NCI-H2107 treated with DMSO at 0.1 percent for 48 hours (cell line): ENCODE data around the gene NTMT2.
"Not testable (repeated sequence)": the region's sequence is repeated elsewhere in the genome, so short reads cannot be mapped to it uniquely, and the experiment has no call there.

Experiments
- DNase-seq: peaks from one replicate; lab custom pipeline; 2025; ENCODE audit not compliant: unreplicated experiment; lab: John Stamatoyannopoulos, UW

Gene NTMT2

GRCh38 chr1:170156594-170156993 is 10.8 kb downstream of the NTMT2 start:
- DNase-seq, result peak; percentile 99

GRCh38 chr1:170157820-170158219 is 12.1 kb downstream of the NTMT2 start:
- DNase-seq, result no peak

GRCh38 chr1:170162459-170163246 is 16.9 kb downstream of the NTMT2 start:
- no peak for DNase-seq

GRCh38 chr1:170164103-170164763 is 18.5 kb downstream of the NTMT2 start:
- DNase-seq, result no peak

- DNase-seq, result no peak
Measured at GRCh38 chr1:170166518-170167180, 20.9 kb downstream of the NTMT2 start.

- DNase-seq, result peak; percentile 82
Measured at GRCh38 chr1:170168265-170168664, 22.5 kb downstream of the NTMT2 start.

GRCh38 chr1:170170513-170170912 is 24.8 kb downstream of the NTMT2 start:
- not testable (repeated sequence) for DNase-seq

GRCh38 chr1:170174395-170174794 is 28.6 kb downstream of the NTMT2 start:
- DNase-seq, result no peak

- no peak for DNase-seq
Measured at GRCh38 chr1:170175041-170175440, 29.3 kb downstream of the NTMT2 start.

GRCh38 chr1:170175484-170175883 is 29.7 kb downstream of the NTMT2 start:
- DNase-seq, result no peak

- DNase-seq, result no peak
Measured at GRCh38 chr1:170176772-170177171, 31.0 kb downstream of the NTMT2 start.

- no peak for DNase-seq
Measured at GRCh38 chr1:170182442-170182841, 36.7 kb downstream of the NTMT2 start.

- no peak for DNase-seq
Measured at GRCh38 chr1:170192546-170192945, 46.8 kb downstream of the NTMT2 start.

- DNase-seq, result no peak
Measured at GRCh38 chr1:170194451-170194850, 48.7 kb downstream of the NTMT2 start.

GRCh38 chr1:170196490-170197236 is 50.9 kb downstream of the NTMT2 start:
- DNase-seq, result no peak

GRCh38 chr1:170198090-170198489 is 52.3 kb downstream of the NTMT2 start:
- no peak for DNase-seq

- no peak for DNase-seq
Measured at GRCh38 chr1:170198584-170198983, 52.8 kb downstream of the NTMT2 start.

- DNase-seq, result no peak
Measured at GRCh38 chr1:170200161-170200560, 54.4 kb downstream of the NTMT2 start.

GRCh38 chr1:170200621-170201397 is 55.0 kb downstream of the NTMT2 start:
- DNase-seq, result no peak

GRCh38 chr1:170203693-170204092 is 57.9 kb downstream of the NTMT2 start:
- no peak for DNase-seq

GRCh38 chr1:170204121-170204520 is 58.4 kb downstream of the NTMT2 start:
- DNase-seq, result no peak
